Adrenal gland (tissue), 5 donors: ENCODE data around the gene KCNH1.

Source experiments
- POLR2A ChIP-seq, 2 donors: fragments of 450-650 bp; IDR thresholded peaks; one replicate each; pipeline ENCODE4 v1.6.1; 2017; ENCODE audit warnings: antibody characterized with exemption in 2 of 2, mild to moderate bottlenecking in 2 of 2, moderate library complexity in 1 of 2
- TF ChIP-seq, protein P1 (sequence below), 6 experiments: fragments of 450-650 bp in 4 of 6; fragments of 200-600 bp in 2 of 6; sonication (generic) in 1 of 6; IDR thresholded peaks; 1 replicate in 5 of 6; 2 replicates in 1 of 6; pipeline versions ENCODE4 v1.5.1 to v1.8.0; 2016 to 2021; ENCODE audit warnings: antibody characterized with exemption in 6 of 6, mild to moderate bottlenecking in 2 of 6, moderate library complexity in 1 of 6
- donor health status: DM: no; HTN: no; CAD: no.

GRCh38 chr1:210775289-210775688 lies 358.7 kb downstream of the KCNH1 start:
- TF ChIP-seq, protein P1, sequence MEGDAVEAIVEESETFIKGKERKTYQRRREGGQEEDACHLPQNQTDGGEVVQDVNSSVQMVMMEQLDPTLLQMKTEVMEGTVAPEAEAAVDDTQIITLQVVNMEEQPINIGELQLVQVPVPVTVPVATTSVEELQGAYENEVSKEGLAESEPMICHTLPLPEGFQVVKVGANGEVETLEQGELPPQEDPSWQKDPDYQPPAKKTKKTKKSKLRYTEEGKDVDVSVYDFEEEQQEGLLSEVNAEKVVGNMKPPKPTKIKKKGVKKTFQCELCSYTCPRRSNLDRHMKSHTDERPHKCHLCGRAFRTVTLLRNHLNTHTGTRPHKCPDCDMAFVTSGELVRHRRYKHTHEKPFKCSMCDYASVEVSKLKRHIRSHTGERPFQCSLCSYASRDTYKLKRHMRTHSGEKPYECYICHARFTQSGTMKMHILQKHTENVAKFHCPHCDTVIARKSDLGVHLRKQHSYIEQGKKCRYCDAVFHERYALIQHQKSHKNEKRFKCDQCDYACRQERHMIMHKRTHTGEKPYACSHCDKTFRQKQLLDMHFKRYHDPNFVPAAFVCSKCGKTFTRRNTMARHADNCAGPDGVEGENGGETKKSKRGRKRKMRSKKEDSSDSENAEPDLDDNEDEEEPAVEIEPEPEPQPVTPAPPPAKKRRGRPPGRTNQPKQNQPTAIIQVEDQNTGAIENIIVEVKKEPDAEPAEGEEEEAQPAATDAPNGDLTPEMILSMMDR (IDR thresholded peaks at IDR 0.05): no peak
- TF ChIP-seq POLR2A (IDR thresholded peaks at IDR 0.05): no peak
